ENCODE measurements around the gene RPL18A.

RPL18A gene

DNA sequence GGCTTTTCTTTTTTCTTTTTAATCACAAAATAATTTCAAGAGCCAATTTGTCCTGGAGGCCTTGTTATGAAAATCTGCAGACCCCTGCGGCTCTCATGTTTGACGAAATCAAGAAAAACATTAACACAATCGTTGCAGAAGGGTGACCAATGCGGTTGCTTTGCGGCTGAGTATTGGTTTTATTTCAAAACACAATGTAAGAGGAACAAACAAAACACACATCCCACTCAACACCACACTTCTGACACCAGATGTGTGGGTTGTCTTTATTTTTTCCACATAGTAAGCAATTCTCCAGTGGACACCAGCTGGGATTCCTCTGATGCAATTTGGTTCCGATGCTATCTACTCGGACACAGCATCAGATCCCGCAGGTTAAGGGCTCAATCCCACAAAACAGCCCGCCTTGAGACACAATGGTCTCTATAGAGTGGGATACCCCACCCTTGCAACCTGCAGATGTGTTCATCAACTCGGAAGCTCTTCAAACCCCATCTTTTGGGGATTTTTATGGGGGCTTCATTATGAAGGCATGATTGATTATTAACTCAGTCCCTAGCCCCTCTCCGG, 51.2 kb downstream of the RPL18A start:
- no peak for DNase-seq
